ENCODE data around the gene KNSTRN. TPM values are rescaled to one million over a fixed set of nuclear protein-coding genes. Genes with fewer than 3 reads are reported as not detected.

The KNSTRN gene
- total RNA-seq, 2 donors from 2014 or later, result 12.9 to 19.8 TPM

- Histone ChIP-seq H3K9me3 (no peaks in the 10 kb centered on the region), H3K4me1 (replicated peaks) (no peaks in the 10 kb centered on the region), H3K27ac (no peak overlapping the region), H3K4me3 (peak overlapping the region; percentile 84 to 92), H3K36me3 (no peaks in the 10 kb centered on the region), H3K27me3 (replicated peaks; ENCODE audit: insufficient read depth) (no peaks in the 10 kb centered on the region)
- WGBS, result under 1% methylated on average over 35 of the region's 35 CpGs
- no peak for DNase-seq (ENCODE audit: low spot score)
- TF ChIP-seq POLR2AphosphoS5 (IDR thresholded peaks at IDR 0.05) (no peak), POLR2A (IDR thresholded peaks at IDR 0.05) (no peak), CTCF (IDR thresholded peaks at IDR 0.05) (no peak)
- intact Hi-C loops (cut with DNase I), result loop anchor here (5.0 kb wide), 1 partner anchor 127 kb away; the partner anchor contains the start of genes CCDC32 and RPUSD2
Observed at GRCh38 chr15:40439960-40440742, 57.6 kb downstream of the KNSTRN start.

- peak within 1 kb of the TSS; percentile 68 to 69 for H3K27ac ChIP-seq
- DNase-seq (ENCODE audit: low spot score), result peak; percentile 95
- H3K4me3 ChIP-seq, result peak within 1 kb of the TSS; percentile 84 to 92
- intact Hi-C loops (cut with DNase I), result loop anchor here (5.0 kb wide), 1 partner anchor 126 kb away; the partner anchor contains the start of genes CCDC32 and RPUSD2
- under 1% methylated on average over 43 of the region's 119 CpGs for WGBS
- H3K9me3 ChIP-seq, result no peaks in the 10 kb centered on the region
- H3K36me3 ChIP-seq, result no peaks in the 10 kb centered on the region
- no peaks in the 10 kb centered on the region for H3K27me3 ChIP-seq (replicated peaks; ENCODE audit: insufficient read depth)
- peak; percentile 54 for TF ChIP-seq POLR2A (IDR thresholded peaks at IDR 0.05)
- TF ChIP-seq CTCF (IDR thresholded peaks at IDR 0.05), result no peak
- TF ChIP-seq POLR2AphosphoS5 (IDR thresholded peaks at IDR 0.05), result peak; percentile 77
- peaks cover 5% of the 10 kb centered on the region for H3K4me1 ChIP-seq (replicated peaks)
Observed at GRCh38 chr15:40440743-40441564, 58.4 kb downstream of the KNSTRN start, which contains the start of gene BAHD1. Gene BAHD1 (plus strand): TSS chr15:40440953. CDS start chr15:40458465, 17,512 bp downstream.

GRCh38 chr15:40441565-40442531, 59.3 kb downstream of the KNSTRN start:
- WGBS, result under 1% methylated on average over 46 of the region's 119 CpGs
- TF ChIP-seq CTCF (IDR thresholded peaks at IDR 0.05), result peak in 2 of 4 experiments; percentile 22 to 23
- no peak for TF ChIP-seq POLR2A (IDR thresholded peaks at IDR 0.05)
- TF ChIP-seq POLR2AphosphoS5 (IDR thresholded peaks at IDR 0.05), result no peak
- no peaks in the 10 kb centered on the region for H3K27me3 ChIP-seq (replicated peaks; ENCODE audit: insufficient read depth)
- DNase-seq (ENCODE audit: low spot score), result no peak
- peak overlapping the region; percentile 45 to 69 for H3K27ac ChIP-seq
- peak overlapping the region; percentile 84 to 92 for H3K4me3 ChIP-seq
- H3K4me1 ChIP-seq (replicated peaks), result peaks cover 7% of the 10 kb centered on the region
- no peaks in the 10 kb centered on the region for H3K36me3 ChIP-seq
- intact Hi-C loops (cut with DNase I), result loop anchor here (5.0 kb wide), 1 partner anchor 125 kb away; the partner anchor contains the start of genes CCDC32 and RPUSD2
- no peaks in the 10 kb centered on the region for H3K9me3 ChIP-seq

GRCh38 chr15:40443255-40443654, 60.7 kb downstream of the KNSTRN start:
- intact Hi-C loops (cut with DNase I), result loop anchor here (5.0 kb wide), 1 partner anchor 124 kb away; the partner anchor contains the start of genes CCDC32 and RPUSD2
- Histone ChIP-seq H3K4me1 (replicated peaks) (peaks cover 7% of the 10 kb centered on the region), H3K27ac (no peak overlapping the region), H3K27me3 (replicated peaks; ENCODE audit: insufficient read depth) (no peaks in the 10 kb centered on the region), H3K9me3 (no peaks in the 10 kb centered on the region), H3K4me3 (no peak overlapping the region), H3K36me3 (no peaks in the 10 kb centered on the region)
- no peak for DNase-seq (ENCODE audit: low spot score)
- TF ChIP-seq CTCF (IDR thresholded peaks at IDR 0.05) (no peak), POLR2A (IDR thresholded peaks at IDR 0.05) (no peak), POLR2AphosphoS5 (IDR thresholded peaks at IDR 0.05) (no peak)
- 93% methylated on average over 4 of the region's 4 CpGs for WGBS
